GM12875 (cell line): Measurements from ENCODE around the gene TNFRSF14.

Experiments
- H3K4me3 ChIP-seq: one replicate; pipeline ENCODE4 v1.5.1; 2011; ENCODE audit warnings: low read depth, low read length, control low read depth
- TF ChIP-seq, protein P1 (sequence below): IDR thresholded peaks from 2 replicates; pipeline ENCODE4 v1.5.1; 2011; ENCODE audit warnings: low read depth, mild to moderate bottlenecking, control low read depth, inconsistent platforms, low read length, moderate library complexity, borderline replicate concordance; ENCODE audit not compliant: insufficient read depth

Gene TNFRSF14

DNA sequence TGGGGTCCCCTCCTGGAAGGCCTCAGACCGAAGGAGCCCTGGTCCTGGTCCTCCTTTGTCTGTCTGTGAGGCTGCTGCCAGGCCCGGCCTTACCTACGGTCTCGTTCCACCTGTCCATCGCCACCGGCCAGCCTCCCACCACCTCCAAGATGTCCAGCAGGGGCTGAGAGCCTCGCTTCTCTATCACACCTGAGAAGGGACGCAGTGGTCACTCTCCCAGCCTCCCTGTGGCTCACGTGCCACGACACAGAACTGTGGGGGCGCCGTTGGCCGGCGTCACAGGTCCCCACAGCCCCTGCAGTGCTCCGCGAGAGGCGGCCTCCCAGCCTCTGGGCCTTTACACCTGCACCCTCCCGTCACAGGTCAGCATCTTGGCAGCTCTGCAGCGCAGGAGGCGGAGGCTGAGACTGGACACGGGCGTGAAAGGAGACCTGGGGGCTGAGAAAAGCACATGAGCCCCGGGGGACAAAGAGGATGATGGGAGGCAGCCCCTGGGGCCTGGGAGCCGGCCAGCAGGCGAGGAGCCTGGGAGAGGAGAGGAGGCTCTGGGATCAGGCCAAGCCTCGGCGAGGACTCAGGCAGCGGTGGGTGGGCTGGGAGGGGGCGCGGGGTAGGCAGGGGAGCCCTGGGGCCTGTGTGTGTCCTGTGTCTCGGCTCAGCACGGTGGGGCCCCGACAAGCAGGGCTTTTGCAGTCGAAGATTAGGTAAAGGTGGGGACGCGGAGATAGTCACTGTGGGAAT lies 50.9 kb downstream of the TNFRSF14 start:
- TF ChIP-seq, protein P1, sequence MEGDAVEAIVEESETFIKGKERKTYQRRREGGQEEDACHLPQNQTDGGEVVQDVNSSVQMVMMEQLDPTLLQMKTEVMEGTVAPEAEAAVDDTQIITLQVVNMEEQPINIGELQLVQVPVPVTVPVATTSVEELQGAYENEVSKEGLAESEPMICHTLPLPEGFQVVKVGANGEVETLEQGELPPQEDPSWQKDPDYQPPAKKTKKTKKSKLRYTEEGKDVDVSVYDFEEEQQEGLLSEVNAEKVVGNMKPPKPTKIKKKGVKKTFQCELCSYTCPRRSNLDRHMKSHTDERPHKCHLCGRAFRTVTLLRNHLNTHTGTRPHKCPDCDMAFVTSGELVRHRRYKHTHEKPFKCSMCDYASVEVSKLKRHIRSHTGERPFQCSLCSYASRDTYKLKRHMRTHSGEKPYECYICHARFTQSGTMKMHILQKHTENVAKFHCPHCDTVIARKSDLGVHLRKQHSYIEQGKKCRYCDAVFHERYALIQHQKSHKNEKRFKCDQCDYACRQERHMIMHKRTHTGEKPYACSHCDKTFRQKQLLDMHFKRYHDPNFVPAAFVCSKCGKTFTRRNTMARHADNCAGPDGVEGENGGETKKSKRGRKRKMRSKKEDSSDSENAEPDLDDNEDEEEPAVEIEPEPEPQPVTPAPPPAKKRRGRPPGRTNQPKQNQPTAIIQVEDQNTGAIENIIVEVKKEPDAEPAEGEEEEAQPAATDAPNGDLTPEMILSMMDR: no peak
- no peak overlapping the region for H3K4me3 ChIP-seq

DNA sequence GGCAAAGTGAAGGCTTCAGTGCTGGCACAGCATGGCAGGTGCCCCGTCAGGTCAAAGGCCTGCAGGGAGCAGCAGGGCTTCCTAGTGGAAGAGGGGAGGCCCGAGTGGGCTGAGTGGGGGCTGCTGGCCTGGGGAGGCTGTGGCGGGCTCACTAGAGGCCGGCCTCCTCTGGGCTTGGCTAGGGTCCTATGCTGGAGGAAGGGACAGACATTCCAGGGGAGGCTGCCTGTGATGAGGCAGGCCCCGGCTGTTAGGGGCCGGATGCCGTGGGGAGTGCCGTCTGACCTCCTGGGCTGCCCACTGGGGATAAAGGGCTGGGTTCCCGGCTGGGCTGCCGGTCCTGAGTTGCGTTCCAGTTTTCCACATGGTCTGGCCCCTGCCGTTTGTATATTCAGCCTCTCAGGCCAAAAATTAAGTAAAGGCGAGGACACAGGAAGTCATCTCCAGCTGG lies 51.5 kb downstream of the TNFRSF14 start:
- no peak overlapping the region for H3K4me3 ChIP-seq
- TF ChIP-seq, protein P1: no peak

GRCh38 chr1:2609319-2610035 lies 53.3 kb downstream of the TNFRSF14 start:
- TF ChIP-seq, protein P1: no peak
- no peak overlapping the region for H3K4me3 ChIP-seq

DNA sequence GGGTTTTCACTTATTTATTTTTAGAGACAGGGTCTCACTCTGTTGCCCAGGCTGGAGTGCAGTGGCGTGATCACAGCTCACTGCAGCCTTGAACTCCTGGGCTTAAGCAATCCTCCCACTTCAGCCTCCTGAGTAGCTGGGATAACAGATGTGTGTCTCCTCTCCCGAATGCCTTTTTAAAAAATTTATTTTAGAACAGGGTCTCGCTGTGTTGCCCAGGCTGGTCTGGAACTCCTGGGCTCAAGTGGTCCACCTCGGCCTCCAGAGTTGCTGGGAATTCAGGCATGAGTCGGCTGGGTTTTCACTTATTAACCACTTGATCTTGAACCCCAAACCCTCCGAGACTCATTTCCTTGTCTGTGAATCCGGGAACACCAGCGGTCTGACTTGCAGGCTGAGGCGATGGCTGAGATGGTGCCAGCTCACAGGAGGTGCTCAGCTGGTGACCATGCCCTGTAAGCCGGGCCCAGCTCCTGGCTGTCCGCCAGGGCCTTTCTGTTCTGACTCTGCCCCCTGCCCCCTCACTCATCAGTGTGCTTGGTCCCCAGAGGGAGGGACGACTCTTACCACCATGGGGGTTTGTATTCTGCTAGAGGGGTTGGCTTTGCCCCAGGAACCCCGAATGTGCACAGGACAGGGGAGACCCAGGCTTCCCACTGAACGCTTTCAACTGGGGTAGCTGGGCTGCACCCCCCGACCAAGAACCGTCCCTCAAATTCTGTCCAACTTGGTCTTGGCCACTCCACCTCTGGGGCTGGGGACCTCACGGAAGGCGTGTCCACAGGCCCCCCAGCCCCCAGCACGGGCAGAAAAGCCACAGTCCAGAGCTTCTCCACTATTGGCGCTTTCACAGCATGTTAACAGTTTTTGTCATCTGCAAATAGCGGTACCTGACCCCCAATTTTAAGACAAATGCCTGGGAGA lies 54.1 kb downstream of the TNFRSF14 start:
- H3K4me3 ChIP-seq: no peak overlapping the region
- TF ChIP-seq, protein P1: no peak

DNA sequence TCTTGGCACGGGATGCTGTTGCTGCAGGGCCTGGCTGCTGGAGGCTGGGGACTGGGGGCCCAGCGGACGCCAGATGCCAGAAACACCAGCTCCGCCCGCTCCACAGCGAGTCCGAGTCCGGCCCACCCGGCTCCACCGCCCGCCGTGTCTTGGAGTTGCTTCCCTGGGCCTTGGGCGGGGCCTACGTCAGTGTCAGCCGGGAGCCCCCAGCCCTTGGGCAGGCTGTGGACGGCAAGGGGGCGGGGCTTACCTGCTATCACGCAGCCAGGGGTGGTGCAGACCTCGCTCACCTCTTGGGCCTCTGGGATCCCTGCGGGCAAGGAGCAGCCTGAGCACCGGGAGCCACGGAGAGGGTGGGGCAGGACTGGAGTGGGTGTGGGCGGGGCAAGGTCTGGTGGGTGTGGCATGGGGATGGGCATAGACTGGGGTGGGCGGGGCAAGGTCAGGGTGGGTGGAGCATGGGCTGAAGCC lies 54.9 kb downstream of the TNFRSF14 start:
- TF ChIP-seq, protein P1: no peak
- H3K4me3 ChIP-seq: no peak overlapping the region

DNA sequence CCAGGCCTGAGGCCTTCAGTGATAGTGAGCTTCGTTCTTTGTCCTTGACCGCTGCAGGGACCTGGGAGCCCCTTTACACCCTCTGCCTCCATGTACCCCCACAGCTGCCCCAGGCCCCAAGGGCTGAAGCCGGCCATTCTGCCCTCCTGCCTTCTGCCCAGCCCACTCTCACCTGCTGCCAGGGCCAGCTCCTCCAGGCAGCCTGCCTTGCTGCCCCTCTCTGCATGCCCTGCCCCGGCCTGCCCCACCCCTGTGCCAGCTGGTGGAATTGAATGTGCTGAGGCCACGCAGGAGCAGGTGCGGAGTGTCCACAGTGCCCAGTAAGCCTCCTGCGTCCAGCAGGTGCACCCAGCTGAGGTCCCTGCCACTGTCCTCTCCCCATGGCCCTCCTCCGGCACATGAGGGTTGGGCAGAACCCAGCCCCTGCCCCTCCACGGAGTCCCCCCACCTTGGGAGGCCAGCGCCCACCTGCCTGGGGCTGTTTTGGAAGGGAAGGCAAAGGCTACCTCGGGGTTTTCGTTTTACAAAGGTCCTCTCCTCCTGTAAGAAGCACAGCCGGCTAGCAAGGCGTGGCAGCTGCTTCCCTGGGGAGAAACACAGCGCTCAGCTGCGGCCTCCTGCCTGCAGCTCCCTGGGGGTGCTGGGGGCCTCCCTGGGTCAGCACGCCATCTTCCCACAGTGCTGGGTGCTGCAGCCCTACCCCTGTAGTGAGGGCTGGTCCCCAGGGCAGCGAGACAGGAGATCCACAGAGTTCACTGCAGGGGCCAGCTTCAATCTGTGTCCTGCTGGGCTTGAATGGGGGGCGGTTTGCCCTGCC lies 55.7 kb downstream of the TNFRSF14 start:
- no peak overlapping the region for H3K4me3 ChIP-seq
- TF ChIP-seq, protein P1: no peak
